GM21528 (cell line): Measurements from ENCODE around the gene CDKL4.
"Not testable (repeated sequence)": the region's sequence is repeated elsewhere in the genome, so short reads cannot be mapped to it uniquely, and the experiment has no call there.

ENCODE experiments used
- ATAC-seq: cut with Tn5 transposase; IDR thresholded peaks from one replicate; pipeline ENCODE4 v1.9.1; 2021; ENCODE audit warnings: mild to moderate bottlenecking, moderate library complexity; ENCODE audit not compliant: unreplicated experiment, low FRiP score

The CDKL4 gene

DNA sequence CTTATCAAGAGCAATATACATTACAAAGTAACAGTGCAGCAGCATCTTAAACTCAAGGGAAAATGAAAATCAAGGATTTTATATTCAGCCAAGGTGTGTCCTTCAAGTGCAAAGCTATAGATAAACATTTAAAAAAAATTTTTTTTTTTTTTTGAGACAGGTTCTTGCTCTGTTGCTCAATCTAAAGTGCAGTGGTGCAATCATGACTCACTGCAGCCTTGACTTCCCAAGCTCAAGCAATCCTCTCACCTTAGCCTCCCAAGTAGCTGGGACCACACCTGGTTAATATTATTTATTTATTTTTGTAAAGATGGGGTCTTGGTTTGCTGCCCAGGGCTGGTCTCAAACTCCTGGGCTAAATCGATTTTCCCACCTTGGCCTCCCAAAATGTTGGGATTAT lies 9.0 kb downstream of the CDKL4 start:
- ATAC-seq, result no peak

DNA sequence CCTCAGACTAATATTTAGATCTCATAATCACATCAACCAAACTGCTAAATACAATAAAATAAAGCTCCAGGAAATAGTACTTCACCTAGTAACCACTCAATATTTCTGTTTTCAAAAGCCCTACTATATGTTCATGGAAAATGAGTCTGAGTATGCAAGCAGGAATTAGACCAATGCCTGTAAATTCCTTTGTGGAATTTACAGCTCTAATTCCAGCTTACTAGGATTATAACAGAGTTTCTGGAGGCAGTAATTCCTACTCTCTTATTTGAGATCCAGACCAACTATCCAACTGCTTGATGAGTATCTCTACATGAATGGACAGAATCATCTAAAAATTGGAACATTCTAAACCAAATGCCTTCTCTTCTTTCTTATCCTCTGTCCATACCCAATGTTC lies 11.6 kb downstream of the CDKL4 start:
- no peak for ATAC-seq

DNA sequence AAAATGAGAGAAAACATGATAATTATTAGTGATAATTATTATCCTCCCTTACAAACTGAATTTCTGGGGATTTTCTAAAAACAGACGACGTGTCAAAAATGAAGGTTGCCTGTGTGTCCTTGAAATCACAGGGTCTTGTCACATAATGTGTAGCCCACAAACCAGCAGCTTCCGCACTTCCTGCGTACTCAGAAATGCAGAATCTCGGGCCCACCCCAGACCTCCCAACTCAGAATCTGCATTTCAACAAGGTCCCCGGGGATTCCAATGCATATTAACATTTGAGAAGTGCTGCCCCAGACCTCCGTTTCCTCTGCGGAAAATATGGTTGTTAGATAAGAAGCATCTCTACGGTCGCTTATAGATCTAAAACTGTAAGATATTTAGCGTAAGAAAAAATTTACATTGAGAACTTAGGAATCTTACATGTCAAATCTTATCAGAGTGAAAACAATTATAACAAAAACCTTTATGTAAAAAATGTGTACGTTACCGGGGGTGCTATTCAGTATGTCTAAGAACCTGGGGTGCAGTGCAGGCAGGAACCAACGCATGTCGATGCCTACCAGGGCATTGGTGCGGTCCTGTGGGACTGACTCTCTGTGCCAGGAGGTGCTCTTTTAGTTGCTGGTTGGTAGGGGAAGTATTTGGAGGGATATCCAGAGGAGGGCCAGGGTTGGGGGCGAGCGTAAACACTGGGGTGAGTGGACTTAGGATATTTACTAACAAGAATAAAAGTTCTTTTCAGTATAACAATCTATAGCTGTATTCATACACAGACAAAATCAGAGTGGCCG lies 15.2 kb downstream of the CDKL4 start:
- ATAC-seq, result peak; percentile 35

DNA sequence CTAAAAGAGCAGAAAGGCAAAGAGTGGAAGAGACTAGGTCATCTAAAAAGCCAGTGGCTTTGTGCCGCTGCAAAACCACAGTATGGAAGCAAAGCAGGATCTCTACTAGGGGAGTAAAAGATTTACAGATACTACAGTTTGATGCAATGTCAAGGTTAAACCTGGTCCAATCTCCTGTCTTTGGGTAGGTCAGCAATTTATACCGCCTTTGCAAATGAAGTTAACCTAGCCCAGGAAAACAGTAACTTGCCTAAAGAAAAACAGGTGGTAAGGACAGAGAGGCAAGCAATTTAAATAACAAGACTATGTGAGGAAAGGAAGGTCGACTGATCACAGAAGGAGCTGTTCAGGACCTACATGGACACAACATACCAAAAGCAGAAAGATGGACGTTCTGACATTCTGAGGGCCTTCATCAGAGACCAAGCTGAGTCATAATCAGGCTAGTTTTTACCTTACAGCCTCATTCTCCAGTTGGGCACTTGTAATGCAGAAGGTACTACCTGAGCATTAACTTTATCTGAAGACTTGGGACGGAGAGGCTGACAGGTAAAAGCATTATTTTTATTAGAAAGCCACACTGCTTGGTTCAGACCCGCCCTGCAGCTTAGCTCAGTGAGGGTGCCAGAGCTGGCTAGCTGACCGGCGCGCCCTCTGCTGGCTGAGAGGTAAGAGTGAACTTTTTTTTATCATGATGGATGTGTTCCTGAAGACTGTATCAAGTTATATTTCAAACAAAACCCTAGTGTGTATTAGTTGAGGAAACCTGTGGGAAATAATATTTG lies 15.9 kb downstream of the CDKL4 start:
- ATAC-seq, result peak; percentile 86

GRCh38 chr2:39225567-39225966 lies 18.2 kb downstream of the CDKL4 start:
- no peak for ATAC-seq

DNA sequence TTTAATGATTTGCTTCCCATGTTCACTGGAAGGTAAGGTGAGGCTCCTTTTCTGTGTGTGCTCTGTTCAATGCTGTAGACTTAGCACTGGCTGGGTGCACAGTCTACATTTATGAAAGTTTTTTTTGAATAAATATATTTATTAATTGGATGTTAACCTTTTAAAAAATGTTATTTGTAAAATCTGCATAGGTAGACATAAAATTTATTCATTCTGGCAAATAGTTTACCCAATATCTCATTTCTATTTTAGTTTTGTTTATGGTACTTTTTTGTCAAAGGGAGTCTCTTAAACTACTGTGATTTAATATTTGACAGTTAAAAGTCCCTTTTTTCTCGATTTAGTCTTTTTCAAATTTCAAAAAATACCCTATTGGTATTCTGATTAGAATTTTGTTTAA lies 19.9 kb downstream of the CDKL4 start:
- no peak for ATAC-seq

GRCh38 chr2:39221459-39221858 lies 22.3 kb downstream of the CDKL4 start:
- ATAC-seq, result no peak

DNA sequence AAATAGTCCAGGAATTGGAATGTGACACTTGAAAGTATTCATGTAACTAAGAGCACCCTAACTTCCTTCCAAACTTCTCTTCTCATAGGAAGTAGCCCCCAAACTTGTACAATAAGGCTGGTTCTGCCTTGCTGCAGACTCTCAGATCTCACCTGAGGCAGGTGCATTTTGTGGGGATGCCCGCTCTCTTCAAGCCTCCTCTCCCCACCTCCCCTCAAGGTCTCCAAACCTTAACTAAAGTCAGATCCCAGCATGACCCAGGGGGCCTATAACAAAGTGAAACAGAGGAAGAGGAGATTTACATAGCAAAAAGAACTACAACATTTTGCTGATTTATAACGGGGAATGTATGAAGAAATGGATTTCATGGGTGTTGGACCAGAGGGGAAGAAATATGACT lies 23.6 kb downstream of the CDKL4 start:
- no peak for ATAC-seq

DNA sequence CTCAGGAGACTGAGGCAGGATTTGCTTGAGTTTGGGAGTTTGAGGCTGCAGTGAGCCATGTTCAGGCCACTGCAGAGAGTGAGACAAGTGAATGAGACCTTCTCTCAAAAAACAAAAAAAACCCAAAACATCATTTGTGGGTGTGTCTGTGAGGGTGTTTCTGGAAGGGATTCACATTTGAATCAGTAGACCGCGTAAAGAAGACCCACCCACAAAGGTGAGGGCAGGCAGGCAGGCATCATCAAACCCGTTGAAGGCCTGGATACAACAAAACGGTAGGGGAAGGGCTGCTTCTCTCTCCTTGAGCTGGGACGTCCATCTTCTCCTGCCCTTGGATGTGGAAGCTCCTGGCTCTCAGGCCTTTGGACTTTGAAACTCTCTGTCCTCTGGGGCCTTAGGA lies 25.4 kb downstream of the CDKL4 start:
- ATAC-seq, result no peak

DNA sequence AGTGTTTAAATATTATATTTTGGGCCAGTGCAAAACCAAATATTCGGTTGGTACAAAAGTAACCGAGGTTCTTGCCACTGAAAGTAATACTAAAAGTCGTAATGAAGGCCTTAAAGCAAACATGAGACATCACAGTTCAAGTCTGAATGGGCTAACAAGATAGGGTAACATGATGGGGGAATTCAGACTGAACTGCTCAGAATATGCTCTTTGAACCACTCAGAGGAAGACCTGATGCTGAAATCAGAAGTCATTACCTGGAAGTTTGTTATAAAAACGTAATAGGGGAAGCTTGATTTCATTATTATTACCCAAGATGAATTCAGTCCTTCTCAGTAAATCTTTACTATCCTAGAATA lies 26.6 kb downstream of the CDKL4 start:
- ATAC-seq, result no peak

- no peak for ATAC-seq
These were observed 27.2 kb downstream of the CDKL4 start for GRCh38 chr2:39216346-39217191.

GRCh38 chr2:39215545-39215944 lies 28.2 kb downstream of the CDKL4 start:
- ATAC-seq, result no peak

DNA sequence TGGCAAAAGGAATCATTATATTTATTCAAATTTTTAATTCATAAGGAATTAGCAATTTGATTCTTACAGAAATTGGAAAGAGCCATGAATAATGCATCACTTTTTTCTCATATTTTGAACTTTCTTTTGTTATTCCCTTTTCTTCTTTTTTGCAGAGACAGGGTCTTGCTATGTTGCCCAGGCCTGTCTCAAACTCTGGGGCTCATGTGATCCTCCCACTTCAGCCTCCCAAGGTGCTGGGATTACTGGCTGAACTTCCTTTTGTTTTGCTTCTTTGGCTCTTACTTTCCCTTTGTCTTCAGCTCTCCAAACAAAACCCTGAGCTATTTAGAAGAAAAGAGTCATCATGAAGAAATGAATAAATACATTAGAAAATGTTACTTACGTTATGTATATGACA lies 30.8 kb downstream of the CDKL4 start:
- ATAC-seq, result no peak

DNA sequence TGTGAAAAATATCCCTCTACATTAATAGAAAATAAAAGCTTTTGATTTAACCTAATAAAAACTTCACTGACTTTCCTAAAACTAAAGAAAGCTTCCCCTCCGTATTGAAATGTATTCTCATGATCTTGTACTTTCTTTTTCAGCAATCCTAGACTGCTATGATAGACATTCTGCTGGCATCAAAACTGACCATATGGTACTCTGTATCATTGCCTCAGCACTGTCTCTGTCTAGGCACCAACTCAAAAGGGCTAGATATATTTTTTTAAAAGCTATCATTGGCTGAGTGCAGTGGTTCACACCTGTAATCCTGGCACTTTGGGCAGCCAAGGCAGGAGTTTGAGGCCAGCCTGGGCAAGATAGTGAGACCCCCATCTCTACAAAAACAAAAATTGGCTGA lies 32.9 kb downstream of the CDKL4 start:
- no peak for ATAC-seq

- no peak for ATAC-seq
These were observed 40.4 kb downstream of the CDKL4 start for GRCh38 chr2:39203382-39203781.

GRCh38 chr2:39202639-39203369 lies 41.0 kb downstream of the CDKL4 start:
- no peak for ATAC-seq

GRCh38 chr2:39197003-39197402 lies 46.8 kb downstream of the CDKL4 start:
- ATAC-seq, result not testable (repeated sequence)

GRCh38 chr2:39194686-39195085 lies 49.1 kb downstream of the CDKL4 start:
- ATAC-seq, result no peak

GRCh38 chr2:39188960-39189494 lies 54.7 kb downstream of the CDKL4 start:
- no peak for ATAC-seq

DNA sequence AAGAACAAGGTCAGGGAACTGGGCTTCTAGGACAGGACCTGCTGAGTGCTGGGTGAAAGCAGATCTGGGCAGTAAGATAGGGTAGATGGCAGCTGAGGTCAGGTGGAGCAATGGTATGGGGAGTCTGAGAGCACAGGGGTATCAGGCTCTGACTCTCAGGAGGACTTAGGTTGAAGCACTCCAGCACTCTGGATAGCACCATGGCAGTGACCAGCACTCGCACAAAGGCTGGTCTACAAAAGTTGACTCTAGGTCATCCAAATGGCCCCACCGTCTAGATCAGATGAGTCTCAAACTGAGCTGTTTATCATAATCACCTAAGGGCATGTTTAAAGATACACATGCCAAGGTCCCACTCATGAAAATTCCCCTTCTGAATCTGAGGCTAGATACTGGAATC lies 60.1 kb downstream of the CDKL4 start:
- ATAC-seq, result no peak
